ENCODE measurements around the gene BCL7A. TPM values are rescaled to one million over a fixed set of nuclear protein-coding genes. Genes with fewer than 3 reads are reported as not detected.
A peak's percentile ranks its signal among the peaks of the same experiment; 100 is the strongest.

BCL7A gene
- total and polyA plus RNA-seq, 9 of the 15 experiments (the other 6 are each of a cell fraction or from before 2014, with no cell fraction given): 0.25 to 21.9 (median 14.9) TPM

DNA sequence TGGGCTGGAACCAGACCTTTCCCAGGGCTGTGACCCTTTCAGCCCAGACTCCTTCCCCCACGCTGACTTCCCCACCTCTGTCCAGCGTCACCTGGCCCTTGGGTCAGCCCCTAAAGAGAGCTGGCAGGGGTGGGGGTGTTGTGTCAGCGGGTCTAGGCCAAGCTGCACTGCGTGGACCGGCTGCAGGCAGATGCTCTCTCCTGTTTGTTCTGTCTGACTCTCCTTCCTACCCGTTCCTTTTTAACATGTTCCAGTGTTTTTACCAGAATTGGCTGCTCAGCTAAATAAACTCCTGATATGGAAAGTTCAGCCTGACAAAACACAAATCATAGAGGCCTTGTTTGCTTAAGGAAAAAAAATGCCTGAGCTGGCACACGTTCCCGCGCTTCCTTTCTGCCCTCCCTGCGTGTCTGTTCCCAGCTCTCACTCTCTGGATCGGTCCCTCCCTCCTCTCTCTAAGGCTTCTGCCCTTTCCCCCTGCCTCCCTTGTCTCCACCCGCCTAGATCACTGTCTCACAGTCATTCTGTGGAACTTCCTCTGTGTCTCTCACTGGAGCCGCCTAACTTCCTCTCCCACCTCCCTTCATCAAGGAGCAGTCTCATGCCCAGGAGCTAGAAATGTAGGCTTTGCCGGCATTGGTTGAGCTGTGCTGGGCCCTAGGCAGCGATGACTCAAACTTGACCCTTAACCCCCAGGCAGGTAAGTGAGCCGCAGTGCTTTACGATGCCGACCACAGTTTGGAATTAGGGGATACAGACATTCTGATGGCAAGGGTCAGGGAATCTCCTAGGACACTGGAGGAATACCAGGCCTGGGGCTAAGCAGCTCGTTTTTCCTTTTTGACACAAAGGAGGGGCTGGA is 41.4 kb downstream of the BCL7A start (continued):
- TF ChIP-seq, protein P1, sequence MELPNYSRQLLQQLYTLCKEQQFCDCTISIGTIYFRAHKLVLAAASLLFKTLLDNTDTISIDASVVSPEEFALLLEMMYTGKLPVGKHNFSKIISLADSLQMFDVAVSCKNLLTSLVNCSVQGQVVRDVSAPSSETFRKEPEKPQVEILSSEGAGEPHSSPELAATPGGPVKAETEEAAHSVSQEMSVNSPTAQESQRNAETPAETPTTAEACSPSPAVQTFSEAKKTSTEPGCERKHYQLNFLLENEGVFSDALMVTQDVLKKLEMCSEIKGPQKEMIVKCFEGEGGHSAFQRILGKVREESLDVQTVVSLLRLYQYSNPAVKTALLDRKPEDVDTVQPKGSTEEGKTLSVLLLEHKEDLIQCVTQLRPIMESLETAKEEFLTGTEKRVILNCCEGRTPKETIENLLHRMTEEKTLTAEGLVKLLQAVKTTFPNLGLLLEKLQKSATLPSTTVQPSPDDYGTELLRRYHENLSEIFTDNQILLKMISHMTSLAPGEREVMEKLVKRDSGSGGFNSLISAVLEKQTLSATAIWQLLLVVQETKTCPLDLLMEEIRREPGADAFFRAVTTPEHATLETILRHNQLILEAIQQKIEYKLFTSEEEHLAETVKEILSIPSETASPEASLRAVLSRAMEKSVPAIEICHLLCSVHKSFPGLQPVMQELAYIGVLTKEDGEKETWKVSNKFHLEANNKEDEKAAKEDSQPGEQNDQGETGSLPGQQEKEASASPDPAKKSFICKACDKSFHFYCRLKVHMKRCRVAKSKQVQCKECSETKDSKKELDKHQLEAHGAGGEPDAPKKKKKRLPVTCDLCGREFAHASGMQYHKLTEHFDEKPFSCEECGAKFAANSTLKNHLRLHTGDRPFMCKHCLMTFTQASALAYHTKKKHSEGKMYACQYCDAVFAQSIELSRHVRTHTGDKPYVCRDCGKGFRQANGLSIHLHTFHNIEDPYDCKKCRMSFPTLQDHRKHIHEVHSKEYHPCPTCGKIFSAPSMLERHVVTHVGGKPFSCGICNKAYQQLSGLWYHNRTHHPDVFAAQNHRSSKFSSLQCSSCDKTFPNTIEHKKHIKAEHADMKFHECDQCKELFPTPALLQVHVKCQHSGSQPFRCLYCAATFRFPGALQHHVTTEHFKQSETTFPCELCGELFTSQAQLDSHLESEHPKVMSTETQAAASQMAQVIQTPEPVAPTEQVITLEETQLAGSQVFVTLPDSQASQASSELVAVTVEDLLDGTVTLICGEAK (IDR thresholded peaks at IDR 0.05): peak; percentile 70
- TF ChIP-seq, protein P1 (CRISPR knock-in tag; IDR thresholded peaks at IDR 0.05): no peak
- no peak for TF ChIP-seq FUS (optimal IDR thresholded peaks at IDR 0.05; ENCODE audit: low read depth, low read length)
- 0 out of 2 replicates have a peak, but pooled peaks have one; percentile 48 for TF ChIP-seq MTA1 (IDR thresholded peaks at IDR 0.05; ENCODE audit: borderline replicate concordance)
- no peak for TF ChIP-seq ZBTB8A (IDR thresholded peaks at IDR 0.05; ENCODE audit: partially characterized antibody)
- TF ChIP-seq, protein P2, sequence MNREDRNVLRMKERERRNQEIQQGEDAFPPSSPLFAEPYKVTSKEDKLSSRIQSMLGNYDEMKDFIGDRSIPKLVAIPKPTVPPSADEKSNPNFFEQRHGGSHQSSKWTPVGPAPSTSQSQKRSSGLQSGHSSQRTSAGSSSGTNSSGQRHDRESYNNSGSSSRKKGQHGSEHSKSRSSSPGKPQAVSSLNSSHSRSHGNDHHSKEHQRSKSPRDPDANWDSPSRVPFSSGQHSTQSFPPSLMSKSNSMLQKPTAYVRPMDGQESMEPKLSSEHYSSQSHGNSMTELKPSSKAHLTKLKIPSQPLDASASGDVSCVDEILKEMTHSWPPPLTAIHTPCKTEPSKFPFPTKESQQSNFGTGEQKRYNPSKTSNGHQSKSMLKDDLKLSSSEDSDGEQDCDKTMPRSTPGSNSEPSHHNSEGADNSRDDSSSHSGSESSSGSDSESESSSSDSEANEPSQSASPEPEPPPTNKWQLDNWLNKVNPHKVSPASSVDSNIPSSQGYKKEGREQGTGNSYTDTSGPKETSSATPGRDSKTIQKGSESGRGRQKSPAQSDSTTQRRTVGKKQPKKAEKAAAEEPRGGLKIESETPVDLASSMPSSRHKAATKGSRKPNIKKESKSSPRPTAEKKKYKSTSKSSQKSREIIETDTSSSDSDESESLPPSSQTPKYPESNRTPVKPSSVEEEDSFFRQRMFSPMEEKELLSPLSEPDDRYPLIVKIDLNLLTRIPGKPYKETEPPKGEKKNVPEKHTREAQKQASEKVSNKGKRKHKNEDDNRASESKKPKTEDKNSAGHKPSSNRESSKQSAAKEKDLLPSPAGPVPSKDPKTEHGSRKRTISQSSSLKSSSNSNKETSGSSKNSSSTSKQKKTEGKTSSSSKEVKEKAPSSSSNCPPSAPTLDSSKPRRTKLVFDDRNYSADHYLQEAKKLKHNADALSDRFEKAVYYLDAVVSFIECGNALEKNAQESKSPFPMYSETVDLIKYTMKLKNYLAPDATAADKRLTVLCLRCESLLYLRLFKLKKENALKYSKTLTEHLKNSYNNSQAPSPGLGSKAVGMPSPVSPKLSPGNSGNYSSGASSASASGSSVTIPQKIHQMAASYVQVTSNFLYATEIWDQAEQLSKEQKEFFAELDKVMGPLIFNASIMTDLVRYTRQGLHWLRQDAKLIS (CRISPR knock-in tag; IDR thresholded peaks at IDR 0.05): no peak
- no peak for TF ChIP-seq DACH1 (IDR thresholded peaks at IDR 0.05; ENCODE audit: partially characterized antibody)
- TF ChIP-seq ZEB2 (IDR thresholded peaks at IDR 0.05): peak; percentile 43; the same call in 1 of the 2 replicates
- no peak for TF ChIP-seq BACH1 (tag; IDR thresholded peaks at IDR 0.05)
- TF ChIP-seq, protein P3, sequence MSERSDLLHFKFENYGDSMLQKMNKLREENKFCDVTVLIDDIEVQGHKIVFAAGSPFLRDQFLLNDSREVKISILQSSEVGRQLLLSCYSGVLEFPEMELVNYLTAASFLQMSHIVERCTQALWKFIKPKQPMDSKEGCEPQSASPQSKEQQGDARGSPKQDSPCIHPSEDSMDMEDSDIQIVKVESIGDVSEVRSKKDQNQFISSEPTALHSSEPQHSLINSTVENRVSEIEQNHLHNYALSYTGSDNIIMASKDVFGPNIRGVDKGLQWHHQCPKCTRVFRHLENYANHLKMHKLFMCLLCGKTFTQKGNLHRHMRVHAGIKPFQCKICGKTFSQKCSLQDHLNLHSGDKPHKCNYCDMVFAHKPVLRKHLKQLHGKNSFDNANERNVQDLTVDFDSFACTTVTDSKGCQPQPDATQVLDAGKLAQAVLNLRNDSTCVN (CRISPR knock-in tag; IDR thresholded peaks at IDR 0.05): peak; percentile 94
